Suppressor macrophage treated with lipopolysaccharide for 1 hour (primary cell): ENCODE data around the gene PARP12.
"Not testable (repeated sequence)": the region's sequence is repeated elsewhere in the genome, so short reads cannot be mapped to it uniquely, and the experiment has no call there.

Experiments
- DNase-seq, 3 donors: peaks; one replicate each; pipeline ENCODE4 v3.0.0-alpha.2; 2020 to 2022

Gene PARP12, protein sequence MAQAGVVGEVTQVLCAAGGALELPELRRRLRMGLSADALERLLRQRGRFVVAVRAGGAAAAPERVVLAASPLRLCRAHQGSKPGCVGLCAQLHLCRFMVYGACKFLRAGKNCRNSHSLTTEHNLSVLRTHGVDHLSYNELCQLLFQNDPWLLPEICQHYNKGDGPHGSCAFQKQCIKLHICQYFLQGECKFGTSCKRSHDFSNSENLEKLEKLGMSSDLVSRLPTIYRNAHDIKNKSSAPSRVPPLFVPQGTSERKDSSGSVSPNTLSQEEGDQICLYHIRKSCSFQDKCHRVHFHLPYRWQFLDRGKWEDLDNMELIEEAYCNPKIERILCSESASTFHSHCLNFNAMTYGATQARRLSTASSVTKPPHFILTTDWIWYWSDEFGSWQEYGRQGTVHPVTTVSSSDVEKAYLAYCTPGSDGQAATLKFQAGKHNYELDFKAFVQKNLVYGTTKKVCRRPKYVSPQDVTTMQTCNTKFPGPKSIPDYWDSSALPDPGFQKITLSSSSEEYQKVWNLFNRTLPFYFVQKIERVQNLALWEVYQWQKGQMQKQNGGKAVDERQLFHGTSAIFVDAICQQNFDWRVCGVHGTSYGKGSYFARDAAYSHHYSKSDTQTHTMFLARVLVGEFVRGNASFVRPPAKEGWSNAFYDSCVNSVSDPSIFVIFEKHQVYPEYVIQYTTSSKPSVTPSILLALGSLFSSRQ

DNA sequence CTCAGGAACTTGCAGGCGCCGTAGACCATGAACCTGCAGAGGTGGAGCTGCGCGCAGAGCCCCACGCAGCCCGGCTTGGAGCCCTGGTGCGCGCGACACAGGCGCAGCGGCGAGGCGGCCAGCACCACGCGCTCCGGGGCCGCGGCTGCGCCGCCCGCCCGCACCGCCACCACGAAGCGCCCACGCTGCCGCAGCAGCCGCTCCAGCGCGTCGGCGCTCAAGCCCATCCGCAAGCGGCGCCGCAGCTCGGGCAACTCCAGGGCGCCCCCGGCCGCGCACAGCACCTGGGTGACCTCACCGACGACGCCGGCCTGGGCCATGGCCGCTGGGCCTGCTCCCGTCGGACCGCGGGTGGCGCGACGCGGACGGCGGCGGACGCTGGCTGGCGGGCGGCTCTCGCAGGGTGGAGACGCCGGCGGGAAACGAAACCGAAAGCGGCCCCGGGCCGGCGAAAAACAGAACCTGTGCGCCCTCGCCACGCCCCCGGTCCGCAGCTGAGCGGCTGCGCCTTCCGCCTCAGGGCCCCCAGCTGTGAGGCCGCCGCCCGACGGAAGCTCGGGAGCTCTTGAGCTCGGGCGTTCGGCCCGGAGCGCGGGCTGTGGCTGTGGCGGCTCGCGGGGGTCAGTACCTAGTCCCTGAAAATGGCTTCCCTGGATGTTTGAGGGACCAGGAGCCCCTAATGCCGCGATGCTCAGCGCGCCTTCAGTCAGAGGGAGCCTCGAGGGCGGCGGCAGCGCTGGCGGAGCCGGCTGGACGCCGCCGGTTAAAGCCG lies at the start of gene PARP12:
PARP12 (minus strand) TSS at position 424 of the 772 bp plus-strand sequence; CDS start at position 320, 104 bp downstream.
- peak; percentile 97 to 99 (median 98) for DNase-seq

DNA sequence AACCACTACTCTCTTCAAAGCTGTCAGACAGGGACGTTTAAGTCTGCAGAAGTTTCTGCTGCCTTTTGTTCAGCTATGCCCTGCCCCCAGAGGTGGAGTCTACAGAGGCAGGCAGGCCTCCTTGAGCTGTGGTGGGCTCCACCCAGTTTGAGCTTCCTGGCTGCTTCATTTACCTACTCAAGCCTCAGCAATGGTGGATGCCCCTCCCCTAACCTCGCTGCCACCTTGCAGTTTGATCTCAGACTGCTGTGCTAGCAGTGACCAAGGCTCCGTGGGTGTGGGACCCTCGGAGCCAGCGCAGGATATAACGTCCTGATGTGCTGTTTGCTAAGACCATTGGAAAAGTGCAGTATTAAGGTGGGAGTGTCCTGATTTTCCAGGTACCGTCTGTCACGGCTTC lies 46.0 kb upstream of the PARP12 start:
- not testable (repeated sequence) for DNase-seq

DNA sequence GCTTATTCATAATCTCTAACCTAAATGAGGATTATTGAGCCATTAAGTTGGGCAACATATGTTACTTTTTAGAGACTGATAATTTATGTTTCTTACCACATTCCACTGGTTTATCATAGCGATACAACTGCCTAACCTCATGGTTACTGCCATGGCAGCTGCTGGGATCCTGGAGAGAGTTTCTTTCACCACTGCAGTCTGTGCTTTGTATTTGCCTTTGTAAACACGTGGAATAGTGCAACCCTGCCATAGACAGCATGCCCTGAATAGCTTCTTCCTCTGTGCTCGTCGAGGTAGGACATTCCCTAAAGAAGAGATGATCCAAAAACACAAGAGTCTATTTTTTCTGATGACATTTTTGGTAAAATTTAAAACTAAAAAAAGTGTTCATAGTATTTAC lies 33.7 kb upstream of the PARP12 start:
- no peak for DNase-seq

DNA sequence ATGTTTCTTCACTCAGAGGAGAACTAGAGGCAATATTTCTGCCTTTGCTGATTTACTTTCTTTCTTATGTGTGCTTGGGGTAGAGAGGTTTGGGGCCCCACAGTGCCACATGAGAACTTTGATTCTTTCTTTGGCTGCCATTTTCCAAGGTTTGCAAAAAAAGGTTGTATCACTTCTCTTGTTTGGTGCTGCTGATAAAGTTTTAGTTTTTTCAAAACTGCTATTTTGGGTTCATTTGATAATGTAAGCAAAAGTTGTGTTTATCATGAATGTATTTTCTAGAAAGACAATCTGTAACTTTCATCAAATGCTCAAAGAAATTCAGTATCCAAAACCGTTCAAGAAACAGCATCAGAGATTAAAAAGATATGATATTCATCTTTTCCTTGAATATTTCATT lies 30.6 kb upstream of the PARP12 start:
- no peak for DNase-seq

DNA sequence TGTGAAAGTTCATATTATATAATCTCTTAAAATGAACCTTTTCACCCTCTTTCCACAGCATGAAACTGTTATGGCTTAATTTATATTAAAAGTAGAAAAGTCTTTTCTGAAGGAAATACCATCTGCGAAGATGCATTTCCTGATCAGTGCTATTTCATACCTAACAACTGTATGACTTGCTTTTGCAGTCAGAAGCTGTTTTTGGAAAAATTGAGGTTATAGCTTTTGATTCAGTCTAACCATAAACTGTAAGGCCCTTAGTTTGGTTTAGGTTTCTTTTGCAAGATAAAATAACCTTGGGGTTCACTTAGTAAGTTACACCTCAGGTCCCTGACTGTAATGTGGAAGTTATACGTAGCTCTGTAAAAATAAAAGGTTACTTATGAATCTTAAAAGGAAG lies 22.7 kb upstream of the PARP12 start:
- DNase-seq, result no peak

DNA sequence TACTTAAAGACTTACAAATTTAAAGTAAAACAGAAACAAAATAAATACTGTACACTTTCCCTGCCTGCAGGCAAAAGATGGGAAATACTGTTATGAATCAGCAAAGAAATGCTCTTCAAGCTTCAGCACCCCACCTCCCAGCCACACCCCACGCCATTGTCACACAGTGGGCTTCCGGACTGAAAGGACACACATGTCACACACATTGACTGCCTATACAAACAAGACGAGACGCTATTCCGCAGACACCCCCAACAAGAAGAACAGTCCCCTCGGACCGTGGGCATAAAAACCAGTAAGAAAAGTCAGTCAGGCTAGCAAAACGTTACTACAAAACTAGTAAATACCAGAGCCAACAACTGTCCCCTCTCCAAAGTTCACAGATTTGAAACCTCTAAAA lies 22.2 kb upstream of the PARP12 start:
- DNase-seq, result peak in 1 of 3 donors; percentile 20

DNA sequence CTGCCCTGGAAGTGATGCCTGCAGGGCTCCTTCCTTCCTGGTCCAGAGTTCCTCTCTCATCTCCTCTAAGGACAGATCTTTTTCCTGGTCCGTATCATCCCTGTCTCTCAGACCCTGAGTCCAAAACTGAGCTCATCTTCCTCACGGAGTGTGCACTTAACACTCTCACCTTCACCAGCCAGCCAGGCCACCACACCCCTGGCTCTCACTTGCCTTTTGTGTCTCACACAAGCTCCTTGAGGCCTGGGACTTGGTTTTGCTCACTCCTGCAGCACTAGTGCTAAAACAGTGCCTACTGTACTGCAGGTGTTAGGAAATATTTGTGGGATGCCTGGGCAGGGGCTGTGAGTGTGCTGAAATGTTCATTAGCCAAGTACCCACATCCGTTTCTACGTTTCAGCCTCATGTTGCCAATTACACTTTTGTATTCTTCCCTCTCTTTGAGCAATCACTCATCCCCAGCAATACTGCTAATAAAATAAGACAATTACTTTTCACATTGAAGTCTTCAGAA lies 21.4 kb upstream of the PARP12 start:
- no peak for DNase-seq

DNA sequence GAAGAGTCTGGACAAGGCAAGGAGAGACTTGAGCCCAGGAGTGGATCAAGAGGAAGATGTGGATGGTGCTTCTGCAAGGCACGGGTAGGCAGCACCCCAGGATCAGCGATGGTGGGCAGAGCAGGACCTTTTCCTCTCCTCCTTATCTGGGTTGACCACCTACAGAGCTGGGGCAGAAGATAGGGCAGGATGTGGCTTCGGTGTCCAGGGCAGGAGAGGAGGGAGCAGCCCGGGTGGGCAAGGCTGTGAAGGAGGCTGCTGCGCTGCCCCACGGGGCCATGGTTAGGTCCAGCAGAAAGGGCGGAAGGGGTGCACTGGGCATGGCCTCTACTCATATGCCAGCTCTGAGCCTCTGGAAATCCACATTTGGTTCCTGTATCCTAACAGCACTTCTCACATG lies 20.0 kb upstream of the PARP12 start:
- no peak for DNase-seq

DNA sequence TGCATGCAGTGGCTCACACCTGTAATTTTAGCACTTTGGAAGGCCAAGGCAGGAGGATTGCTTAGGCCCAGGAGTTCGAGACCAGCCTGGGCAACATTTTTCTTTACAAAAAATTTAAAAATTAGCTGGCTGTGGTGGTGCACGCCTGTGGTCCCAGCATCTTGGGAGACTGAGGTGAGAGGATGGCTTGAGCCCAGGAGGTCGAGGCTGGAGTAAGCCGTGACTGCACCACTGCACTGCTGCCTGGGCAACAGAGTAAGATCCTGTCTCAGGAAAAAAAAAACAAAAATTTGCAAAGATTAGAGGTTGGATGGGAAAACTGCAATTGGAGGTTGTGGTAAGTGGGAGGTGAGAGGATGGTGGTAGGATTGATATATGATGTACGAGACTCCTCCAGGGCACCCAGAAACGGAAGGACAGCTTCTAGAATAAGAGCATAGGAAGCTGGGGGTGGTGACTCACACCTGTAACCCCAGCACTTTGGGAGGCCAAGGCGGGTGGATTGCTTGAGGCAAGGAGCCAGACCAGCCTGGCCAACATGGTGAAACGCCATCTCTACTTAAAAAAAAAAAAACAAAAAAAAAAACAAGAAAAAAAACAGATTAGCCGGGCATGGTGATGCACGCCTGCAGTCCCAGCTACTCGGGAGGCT lies 19.1 kb upstream of the PARP12 start:
- no peak for DNase-seq

DNA sequence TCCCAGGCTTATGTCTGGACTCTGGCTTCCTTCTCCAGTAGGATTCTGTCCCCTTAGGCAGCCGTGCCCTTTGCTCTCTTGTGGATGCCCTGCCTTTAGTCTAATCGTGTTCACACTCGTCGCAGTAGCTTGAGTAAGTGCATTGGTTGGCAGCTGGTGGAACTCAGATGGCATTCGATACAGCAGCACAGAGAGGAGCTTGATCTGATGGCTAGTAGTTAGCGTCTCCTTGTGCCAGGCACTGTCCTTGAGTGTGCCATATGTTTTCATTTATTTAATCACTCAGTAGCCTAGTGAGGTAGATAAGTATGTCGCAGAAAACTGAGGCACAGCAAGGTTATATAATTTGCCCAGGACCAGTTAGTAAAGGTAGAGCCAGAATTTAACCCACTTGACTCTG lies 18.2 kb upstream of the PARP12 start:
- no peak for DNase-seq

DNA sequence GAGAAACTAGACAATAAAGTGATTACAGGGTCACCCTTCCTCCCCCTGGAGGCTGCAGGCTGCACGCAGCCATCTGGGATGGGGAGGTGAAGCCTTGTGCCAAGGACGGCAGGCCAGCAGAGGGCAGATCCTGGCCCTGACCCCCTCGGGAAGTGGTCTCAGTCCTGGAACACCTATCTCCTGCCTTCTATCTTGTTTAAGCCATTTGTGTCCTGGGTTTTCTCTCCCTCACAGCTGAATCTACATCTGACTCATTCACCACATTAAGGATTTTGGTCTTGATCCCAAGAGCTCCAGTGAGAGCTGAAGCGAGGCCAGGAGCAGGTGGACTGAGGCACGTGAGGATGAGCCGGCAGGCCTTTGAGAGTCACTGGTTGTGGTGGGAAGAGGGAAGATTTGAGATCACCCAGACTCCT lies 16.4 kb upstream of the PARP12 start:
- DNase-seq, result peak; percentile 38 to 54 (median 47)

DNA sequence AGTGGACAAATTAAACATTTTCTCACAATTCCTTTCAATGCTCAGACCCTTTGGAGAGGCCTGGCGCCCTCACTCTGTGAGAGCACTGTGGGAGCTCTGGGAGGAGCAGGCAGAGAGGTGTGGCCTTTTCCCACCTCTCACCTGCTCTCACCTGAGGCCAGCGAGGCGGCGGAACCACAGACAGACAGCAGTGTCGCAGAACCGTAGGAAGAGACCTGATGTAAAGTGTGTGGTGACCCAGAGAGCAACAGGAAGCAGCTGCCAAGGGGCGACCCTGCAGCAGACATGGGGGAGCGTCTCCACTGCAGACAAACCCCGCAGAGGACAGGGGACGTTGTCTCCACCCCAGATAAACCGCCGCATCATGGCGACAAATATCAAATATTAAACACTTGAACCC lies 15.6 kb upstream of the PARP12 start:
- no peak for DNase-seq

DNA sequence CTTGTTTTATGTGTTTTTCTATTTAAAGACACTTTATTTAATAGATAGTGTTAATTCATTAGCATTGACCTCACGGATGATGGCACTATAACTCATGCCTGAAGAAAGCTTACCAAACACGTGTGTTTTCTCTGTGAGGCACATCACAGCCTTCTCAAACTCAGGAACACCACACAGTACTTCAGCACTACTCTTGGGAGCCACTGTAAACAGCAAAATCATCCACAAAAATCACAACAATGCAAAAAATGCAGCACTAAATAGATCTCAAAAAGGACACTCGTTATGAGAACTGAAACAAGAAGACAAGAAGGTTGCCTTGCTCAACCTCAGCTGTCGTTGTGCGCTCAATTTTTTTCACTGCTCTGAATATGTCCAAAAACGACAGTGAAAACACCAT lies 12.0 kb upstream of the PARP12 start:
- no peak for DNase-seq

DNA sequence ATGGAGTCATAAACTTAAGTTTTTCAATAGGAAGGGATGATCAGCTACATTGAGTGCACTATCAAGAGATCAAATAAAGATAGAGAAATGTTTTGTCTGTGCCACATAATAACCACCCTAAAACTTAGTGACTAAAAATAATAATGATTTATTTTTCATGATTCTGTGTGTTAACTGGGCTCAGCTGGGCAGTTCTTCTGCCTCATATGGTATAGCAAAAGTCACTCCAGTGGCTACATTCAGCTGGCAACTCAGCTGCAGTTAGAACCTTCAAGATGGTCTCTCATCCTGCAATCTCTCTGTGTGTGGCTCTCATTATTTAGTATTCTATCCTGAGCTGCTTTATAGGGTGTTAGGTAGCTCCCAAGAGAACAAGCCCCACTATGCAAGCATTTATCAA lies 7.8 kb upstream of the PARP12 start:
- DNase-seq, result no peak

DNA sequence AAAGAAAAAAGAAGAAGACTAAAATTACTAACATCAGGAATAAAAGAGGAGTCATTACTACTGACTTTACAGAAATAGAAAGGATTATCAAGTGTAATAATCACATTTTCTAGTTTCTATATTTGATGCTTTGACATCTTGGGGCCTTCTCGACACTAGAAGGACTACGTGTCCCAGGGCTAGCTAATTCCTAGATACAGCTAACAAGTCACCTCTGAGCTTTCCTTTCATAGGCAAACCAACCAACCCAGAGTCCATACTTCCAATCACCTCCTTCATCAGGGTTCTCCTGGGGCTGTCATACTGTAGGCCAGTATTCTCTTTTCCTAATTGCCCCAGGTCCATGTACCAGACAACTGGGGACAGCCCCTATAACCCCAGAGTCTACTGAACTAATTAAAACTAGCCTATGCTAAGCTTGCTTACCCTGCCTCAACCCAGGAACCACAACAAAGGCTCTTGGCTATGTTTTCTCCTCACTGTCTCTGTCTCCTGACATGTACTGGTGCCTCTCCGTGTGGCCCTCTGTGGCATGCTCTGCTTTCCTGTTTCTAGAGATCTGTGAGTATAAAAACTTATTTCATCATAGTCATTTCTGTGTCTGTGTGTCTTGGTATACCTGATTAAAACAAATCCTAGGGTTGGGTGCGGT lies 6.7 kb upstream of the PARP12 start:
- no peak for DNase-seq

DNA sequence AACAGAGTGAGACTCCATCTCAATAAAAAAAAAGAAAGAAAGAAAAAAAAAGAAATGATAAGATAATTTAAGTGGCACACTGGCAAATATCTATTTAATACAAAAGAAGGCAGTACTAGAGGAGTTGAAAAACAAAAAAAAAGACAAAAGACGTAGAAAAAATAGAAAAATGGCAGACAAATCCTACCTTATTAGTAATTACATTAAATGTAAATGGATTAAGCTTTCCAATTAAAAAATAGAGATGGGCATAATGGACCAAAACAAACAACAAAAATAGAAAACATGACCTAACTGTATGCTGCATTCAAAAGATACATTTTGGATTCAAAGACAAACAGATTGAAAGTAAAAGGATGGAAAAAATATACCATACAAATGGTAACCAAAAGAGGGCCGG lies 5.3 kb upstream of the PARP12 start:
- DNase-seq, result no peak

DNA sequence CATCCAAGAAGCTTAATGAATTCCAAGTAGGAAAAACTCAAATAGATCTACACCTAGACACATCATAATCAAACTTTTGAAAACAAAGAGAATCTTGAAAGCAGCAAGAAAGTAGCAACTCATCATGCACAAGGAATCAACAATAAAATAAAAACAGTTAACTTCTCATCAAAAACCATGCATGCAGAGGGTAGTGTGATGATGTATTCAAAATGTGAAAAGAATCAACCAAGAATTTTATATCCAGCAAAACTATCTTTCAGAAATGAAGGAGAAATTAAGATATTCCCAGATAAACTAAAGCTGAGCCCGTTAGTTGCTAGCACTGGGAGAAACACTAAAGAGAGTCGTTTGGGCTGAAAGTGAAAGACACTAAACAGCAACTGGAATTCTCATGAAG lies 4.3 kb upstream of the PARP12 start:
- no peak for DNase-seq

DNA sequence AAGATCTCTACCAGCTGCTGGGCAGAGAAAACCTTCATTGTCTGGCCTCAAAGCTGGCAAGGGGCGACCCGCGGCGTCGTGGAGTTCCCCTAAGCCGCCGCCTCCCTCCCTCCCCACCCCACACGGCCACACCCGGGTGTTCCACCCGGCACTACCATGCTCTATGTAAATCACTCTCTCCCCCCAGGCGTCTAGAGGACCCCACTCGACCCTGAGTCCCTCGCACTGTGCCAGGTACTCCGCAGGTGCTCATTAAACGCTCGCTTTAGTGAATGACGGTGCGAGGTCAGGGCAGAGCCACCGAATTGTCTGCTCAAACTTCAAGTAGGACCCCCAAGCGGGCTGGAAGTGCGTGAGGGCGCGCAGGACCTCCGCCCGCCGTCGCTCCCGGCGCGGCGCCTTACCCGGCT lies 628 bp downstream of the PARP12 start:
- peak; percentile 73 to 89 (median 77) for DNase-seq

DNA sequence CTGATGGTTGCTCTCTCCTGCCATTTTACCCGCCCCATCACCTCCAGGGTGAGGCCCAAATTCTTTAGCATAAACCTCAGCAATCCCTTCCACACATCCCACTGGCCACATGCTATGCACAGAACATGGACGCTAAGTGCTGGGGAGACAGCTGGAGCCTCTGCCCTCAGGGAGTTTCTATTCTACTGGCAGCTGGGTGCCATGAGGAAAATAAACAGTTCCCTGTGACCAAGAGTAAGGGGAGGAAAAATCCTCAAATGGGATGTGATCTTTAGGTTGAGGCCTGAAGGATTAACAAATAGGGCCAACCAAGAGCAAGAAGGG lies 1.2 kb downstream of the PARP12 start:
- DNase-seq, result no peak

DNA sequence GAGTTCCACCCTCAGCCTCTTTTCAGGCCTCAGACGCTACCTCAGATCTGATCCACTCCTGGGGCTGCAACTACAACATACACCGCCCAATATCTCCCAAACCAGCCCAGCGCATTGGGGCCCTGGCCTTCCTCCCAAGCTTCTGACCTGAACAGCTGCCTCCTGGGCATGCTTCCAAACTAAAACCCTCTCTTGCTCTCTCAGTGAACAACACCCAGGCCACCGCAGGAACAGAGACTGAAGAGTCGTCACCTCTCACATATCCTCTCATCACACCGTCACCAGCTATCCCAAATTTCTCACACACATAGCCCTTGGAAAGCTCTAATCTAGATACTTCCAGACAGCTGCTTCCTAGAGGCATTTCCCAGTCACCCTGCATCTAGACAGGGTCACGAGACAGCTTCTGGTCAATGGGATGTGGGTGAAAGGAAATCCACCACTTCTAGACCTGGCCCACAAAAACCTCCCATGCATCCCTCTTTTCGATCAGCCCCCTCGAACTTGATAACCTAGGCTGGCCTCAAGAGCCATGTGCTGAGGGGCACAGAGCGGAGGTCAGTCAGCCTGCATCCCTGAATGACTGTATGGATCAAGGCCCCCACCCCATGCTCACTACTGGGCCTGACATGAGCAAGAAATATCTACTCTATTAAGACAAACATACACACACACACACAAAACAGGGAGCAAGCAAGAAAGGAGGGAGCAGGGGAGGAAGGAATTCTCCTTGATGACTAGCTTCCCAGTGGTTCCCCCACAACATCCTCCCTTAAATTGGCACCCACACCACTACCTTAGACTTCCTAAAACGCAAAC lies 1.8 kb downstream of the PARP12 start:
- DNase-seq, result no peak

DNA sequence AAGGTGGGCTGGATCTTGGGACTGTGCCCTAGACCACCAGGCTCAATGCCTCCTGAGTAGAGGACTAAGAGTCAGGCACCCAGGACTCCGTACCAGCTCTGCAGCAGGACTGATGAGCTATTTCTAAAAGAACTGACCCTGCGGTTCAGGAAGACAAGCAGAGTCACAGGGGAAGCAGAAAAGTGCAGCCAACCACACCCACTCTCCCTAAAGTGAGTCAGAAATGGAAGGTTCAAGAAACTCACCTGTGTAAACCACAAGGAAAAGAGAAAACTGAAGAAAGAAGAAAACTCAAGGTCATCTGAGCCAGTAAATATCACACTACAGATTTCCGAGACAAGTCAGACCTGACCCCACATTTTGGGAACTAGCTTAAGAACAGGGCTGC lies 2.5 kb downstream of the PARP12 start:
- no peak for DNase-seq
